HepG2 (cell line): Measurements from ENCODE around the gene THADA. TPM values are rescaled to one million over a fixed set of nuclear protein-coding genes. Genes with fewer than 3 reads are reported as not detected.
A peak's percentile ranks its signal among the peaks of the same experiment; 100 is the strongest.

Experiments used
- ATAC-seq: fragments of 200-7000 bp; cut with Tn5 transposase; 3 replicates; pipeline ENCODE4 v1.9.1; 2020; ENCODE audit warnings: mild to moderate bottlenecking, moderate library complexity
- BruUV-seq: library from RNA; stranded (reverse); fragments of 400-500 nt; replicated peaks from 2 replicates; lab custom pipeline; 2021; lab: Mats Ljungman, UMichigan
- CTCF ChIA-PET: fragments of 300-600 bp; formaldehyde crosslinking; extraction: SDS; loops from one replicate; lab custom pipeline; 2021; ENCODE audit warnings: low total read pairs, inconsistent platforms, low intra/inter-chr PET ratio; lab: Yijun Ruan, JAX
- POLR2A ChIA-PET: fragments of 350-600 bp; sonication (Branson Sonifier 250); formaldehyde crosslinking; loops from one replicate; lab custom pipeline; 2020; ENCODE audit warnings: antibody characterized with exemption, inconsistent platforms; lab: Yijun Ruan, JAX
- DNase-seq: peaks from one replicate; pipeline ENCODE4 v3.0.0-alpha.2; 2015; ENCODE audit warnings: low spot score
- FAIRE-seq: peaks from 3 replicates; lab custom pipeline; 2011; peaks lifted over from hg19 to GRCh38; lab: Jason Lieb, UNC
- H2AFZ ChIP-seq: one replicate; pipeline ENCODE4 v1.6.1; 2011; ENCODE audit warnings: low read length, inconsistent platforms
- H3K27ac ChIP-seq: fragments of 300-600 bp; 3 replicates; pipeline ENCODE4 v1.8.0; 2011; ENCODE audit warnings: mixed run types, mild to moderate bottlenecking, mixed read lengths, low read length, inconsistent platforms; ENCODE audit not compliant: insufficient read depth; ENCODE audit errors: extremely low read length
- H3K27me3 ChIP-seq, 2 experiments: fragments of 200-600 bp in 1 of 2; 2 replicates in 1 of 2; 3 replicates in 1 of 2; pipeline versions ENCODE4 v1.6.0 to v1.8.0; 2011; ENCODE audit warnings: low read length in 2 of 2, mild to moderate bottlenecking in 2 of 2, moderate library complexity in 2 of 2, inconsistent platforms in 1 of 2; ENCODE audit not compliant: insufficient read depth in 2 of 2, control insufficient read depth in 1 of 2
- H3K36me3 ChIP-seq, 2 experiments: fragments of 200-600 bp in 1 of 2; replicated peaks in 1 of 2; 2 replicates in 1 of 2; 3 replicates in 1 of 2; pipeline versions ENCODE4 v1.5.1 to v1.8.0; 2011; ENCODE audit warnings: low read length in 2 of 2, inconsistent platforms in 1 of 2; ENCODE audit not compliant: insufficient read depth in 2 of 2, control insufficient read depth in 1 of 2
- H3K4me1 ChIP-seq: 2 replicates; pipeline ENCODE4 v1.5.1; 2012; ENCODE audit warnings: low read length, inconsistent platforms; ENCODE audit not compliant: insufficient read depth
- H3K4me2 ChIP-seq: 2 replicates; pipeline ENCODE4 v1.6.0; 2011; ENCODE audit warnings: low read depth, low read length, inconsistent platforms
- H3K4me3 ChIP-seq, 3 experiments: fragments of 200-600 bp in 1 of 3; sonication (generic), shearing (Covaris generic) in 1 of 3; replicated peaks in 1 of 3; 2 replicates each; pipeline ENCODE4 v1.5.1; 2011 to 2016; ENCODE audit warnings: low read length in 3 of 3, inconsistent platforms in 2 of 3, low read depth in 2 of 3, mild to moderate bottlenecking in 2 of 3, control low read depth in 1 of 3, mixed read lengths in 1 of 3; ENCODE audit not compliant: insufficient read depth in 1 of 3
- H3K79me2 ChIP-seq: one replicate; pipeline ENCODE4 v1.6.1; 2011; ENCODE audit warnings: low read length, inconsistent platforms; ENCODE audit not compliant: insufficient read depth
- H3K9ac ChIP-seq: 2 replicates; pipeline ENCODE4 v1.6.0; 2011; ENCODE audit warnings: mild to moderate bottlenecking, low read depth, low read length, inconsistent platforms; ENCODE audit not compliant: insufficient read depth
- H3K9me3 ChIP-seq: 2 replicates; pipeline ENCODE4 v1.5.1; 2012; ENCODE audit warnings: mild to moderate bottlenecking, low read length
- H4K20me1 ChIP-seq: 2 replicates; pipeline ENCODE4 v1.6.0; 2011; ENCODE audit warnings: inconsistent platforms, mild to moderate bottlenecking, low read length, moderate library complexity; ENCODE audit not compliant: insufficient read depth
- E2F1 ChIP-seq: sonication (generic); formaldehyde crosslinking; IDR thresholded peaks from 2 replicates; pipeline ENCODE4 v1.5.0; 2020; ENCODE audit warnings: missing genetic modification reagents
- ISL2 ChIP-seq: sonication (generic); formaldehyde crosslinking; IDR thresholded peaks from 2 replicates; pipeline ENCODE4 v1.5.0; 2020; ENCODE audit warnings: missing genetic modification reagents
- MXD3 ChIP-seq: IDR thresholded peaks from 2 replicates; pipeline ENCODE4 v1.6.1; 2016; ENCODE audit warnings: mild to moderate bottlenecking, missing biosample characterization, missing genetic modification reagents
- NFKB2 ChIP-seq: sonication (generic); formaldehyde crosslinking; IDR thresholded peaks from 2 replicates; pipeline ENCODE4 v1.4.0; 2020; ENCODE audit warnings: missing genetic modification reagents, borderline replicate concordance
- RFXANK ChIP-seq: IDR thresholded peaks from 2 replicates; pipeline ENCODE4 v1.6.1; 2016
- TCF12 ChIP-seq, 2 experiments: fragments of 450-650 bp in 1 of 2; sonication (generic) in 1 of 2; formaldehyde crosslinking in 1 of 2; IDR thresholded peaks; 2 replicates each; pipeline versions ENCODE4 v1.6.1 to v1.8.0; 2017 to 2022; ENCODE audit warnings: antibody characterized with exemption in 1 of 2, mild to moderate bottlenecking in 1 of 2, missing genetic modification reagents in 1 of 2, moderate library complexity in 1 of 2
- TEAD2 ChIP-seq: sonication (generic); formaldehyde crosslinking; IDR thresholded peaks from 2 replicates; pipeline ENCODE4 v1.9.0; 2021; ENCODE audit warnings: missing genetic modification reagents
- ZNF224 ChIP-seq: sonication (generic); formaldehyde crosslinking; IDR thresholded peaks from 2 replicates; pipeline ENCODE4 v1.5.0; 2020; ENCODE audit warnings: mild to moderate bottlenecking, missing genetic modification reagents
- ZNF281 ChIP-seq: sonication (generic); formaldehyde crosslinking; IDR thresholded peaks from 2 replicates; pipeline ENCODE4 v1.4.0; 2020; ENCODE audit warnings: missing genetic modification reagents, borderline replicate concordance
- ZNF335 ChIP-seq: sonication (generic); formaldehyde crosslinking; IDR thresholded peaks from 2 replicates; pipeline ENCODE4 v1.4.0; 2020; ENCODE audit warnings: missing genetic modification reagents
- ZNF549 ChIP-seq: sonication (generic); formaldehyde crosslinking; IDR thresholded peaks from 2 replicates; pipeline ENCODE4 v1.5.0; 2020; ENCODE audit warnings: missing genetic modification reagents
- ZNF670 ChIP-seq: sonication (generic); formaldehyde crosslinking; IDR thresholded peaks from 2 replicates; pipeline ENCODE4 v1.8.0; 2022; ENCODE audit warnings: mild to moderate bottlenecking, missing genetic modification reagents, borderline replicate concordance
- ZNF709 ChIP-seq: sonication (generic); formaldehyde crosslinking; IDR thresholded peaks from 2 replicates; pipeline ENCODE4 v1.5.0; 2020; ENCODE audit warnings: mild to moderate bottlenecking, missing genetic modification reagents
- WGBS: methylation state at CpG from one replicate; pipeline ENCODE4 v1.1.6; 2017; ENCODE audit warnings: low lambda C conversion rate; 5-methylcytosine and 5-hydroxymethylcytosine counted together
- in situ Hi-C: cut with HindIII; loops from 2 replicates; pipeline ENCODE4 v1.10.0; 2017; ENCODE audit warnings: low pct_unique_long_range_greater_than_20kb; ENCODE audit not compliant: extremely low pct_ligation_motif_present
- intact Hi-C: fragments of 100-400 bp; cut with micrococcal nuclease; formaldehyde crosslinking; loops from one replicate; pipeline ENCODE4 v1.10.0; 2022; ENCODE audit not compliant: unreplicated experiment
- polyA plus RNA-seq, 8 experiments: library from polyadenylated mRNA; depleted of rRNA in 3 of 8; stranded (reverse) in 7 of 8; unstranded in 1 of 8; fragments of >200 nt; fragmentation: Illumina TruSeq in 4 of 8; extraction: Trizol in 4 of 8; gene quantifications; 2 replicates each; pipeline versions ENCODE4 v1.2.1 to v1.2.3, GENCODE V29; 2011 to 2016; ENCODE audit warnings: low read depth in 4 of 8, missing spikeins in 1 of 8, mixed read lengths in 1 of 8; ENCODE audit not compliant: insufficient read depth in 1 of 8
- total RNA-seq, 5 experiments: library from RNA; depleted of rRNA; stranded (reverse); fragments of >200 nt; fragmentation: Illumina TruSeq; extraction: Trizol; gene quantifications; 2 replicates each; pipeline ENCODE4 v1.2.3, GENCODE V29; 2016; ENCODE audit warnings: low read depth in 1 of 5

Gene THADA
- total and polyA plus RNA-seq, 2 of the 13 experiments (the other 11 are each of a cell fraction or from before 2014, with no cell fraction given) = 12.7 to 21.7 TPM

- Histone ChIP-seq H3K36me3 (no peaks in the 10 kb centered on the region), H3K79me2 (no peaks in the 10 kb centered on the region), H3K4me2 (peak overlapping the region; percentile 63), H3K9me3 (no peaks in the 10 kb centered on the region), H2AFZ (peak overlapping the region; percentile 4), H3K27ac (peak overlapping the region; percentile 49), H4K20me1 (no peaks in the 10 kb centered on the region), H3K9ac (0 out of 2 replicates have a peak overlapping the region, but pooled peaks have one; percentile 3), H3K4me3 (peak overlapping the region in 2 of 3 experiments; percentile 15 to 32; a peak in 2 of 6 replicates), H3K4me1 (peaks cover 92% of the 10 kb centered on the region), H3K27me3 (no peaks in the 10 kb centered on the region)
- ChIA-PET POLR2A (interaction anchor here (0.6 to 2.4 kb wide), 7 partner anchors 14 to 180 kb away, joined by 3 to 14 read pairs (median 6); partner anchors contain the start of gene ZFP36L2), CTCF (no interaction called here)
- DNase-seq = peak; percentile 87
- no TSS peak for BruUV-seq
- in situ Hi-C loops (no loop called here), intact Hi-C loops (loop anchor here (1.0 to 5.0 kb wide), 3 partner anchors 48 to 84 kb away; no protein-coding TSS in a partner anchor)
- FAIRE-seq = peak; percentile 91
- 0% methylated on average over 3 of the region's 3 CpGs for WGBS
- ATAC-seq = peak; percentile 97
- peak; percentile 63; the same call in 1 of the 2 replicates for TF ChIP-seq E2F1 (CRISPR knock-in tag)
- no peak; the same call in 1 of the 2 replicates for TF ChIP-seq ZNF224
- TF ChIP-seq ZNF281 = peak; percentile 63; the same call in 1 of the 2 replicates
- no peak for TF ChIP-seq ZNF709 (CRISPR knock-in tag)
- TF ChIP-seq NFKB2 (CRISPR knock-in tag) = no peak
- peak; percentile 83 for TF ChIP-seq ZNF670 (CRISPR knock-in tag)
- TF ChIP-seq ZNF549 = no peak
- TF ChIP-seq TEAD2 (CRISPR knock-in tag) = no peak
- TF ChIP-seq ZNF335 (CRISPR knock-in tag) = 0 out of 2 replicates have a peak, but pooled peaks have one; percentile 58
- TF ChIP-seq MXD3 = no peak
- TF ChIP-seq RFXANK (CRISPR knock-in tag) = no peak
- TF ChIP-seq ISL2 = peak; percentile 99
- TF ChIP-seq TCF12 (IDR thresholded peaks at IDR 0.05) = no peak
- TF ChIP-seq TCF12 (CRISPR knock-in tag; IDR thresholded peaks at IDR 0.05) = peak; percentile 97
These were observed 219.9 kb downstream of the THADA start for GRCh38 chr2:43375746-43376522.
